Measurements from ENCODE around the gene RBMS3. TPM values are rescaled to one million over a fixed set of nuclear protein-coding genes. Genes with fewer than 3 reads are reported as not detected.

Gene RBMS3
- total RNA-seq, 2 donors from 2014 or later, result 31.7 to 45.1 TPM

- no peak overlapping the region for H3K27ac ChIP-seq
- H3K27me3 ChIP-seq (replicated peaks; ENCODE audit: insufficient read depth), result no peaks in the 10 kb centered on the region
- WGBS, result 75% methylated on average over 2 of the region's 2 CpGs
- no peak for DNase-seq (ENCODE audit: low spot score)
- no peak overlapping the region for H3K4me3 ChIP-seq
- no peaks in the 10 kb centered on the region for H3K4me1 ChIP-seq (replicated peaks)
- intact Hi-C loops (cut with DNase I), result loop anchor here (10.0 kb wide), 1 partner anchor 106 kb away; no protein-coding TSS in a partner anchor
- TF ChIP-seq CTCF (IDR thresholded peaks at IDR 0.05) (no peak), POLR2A (IDR thresholded peaks at IDR 0.05) (no peak), POLR2AphosphoS5 (IDR thresholded peaks at IDR 0.05) (no peak)
- no peaks in the 10 kb centered on the region for H3K9me3 ChIP-seq
- H3K36me3 ChIP-seq, result no peaks in the 10 kb centered on the region
Measured at GRCh38 chr3:29538610-29538958, 257.7 kb downstream of the RBMS3 start.

GRCh38 chr3:29540544-29540943 is 259.7 kb downstream of the RBMS3 start:
- intact Hi-C loops (cut with DNase I), result no loop called here
- Histone ChIP-seq H3K27me3 (replicated peaks; ENCODE audit: insufficient read depth) (no peaks in the 10 kb centered on the region), H3K36me3 (no peaks in the 10 kb centered on the region), H3K4me3 (no peak overlapping the region), H3K9me3 (no peaks in the 10 kb centered on the region), H3K4me1 (replicated peaks) (no peaks in the 10 kb centered on the region), H3K27ac (no peak overlapping the region)
- no peak for DNase-seq (ENCODE audit: low spot score)
- WGBS, result 97% methylated on average over 5 of the region's 5 CpGs
- TF ChIP-seq CTCF (IDR thresholded peaks at IDR 0.05) (no peak), POLR2AphosphoS5 (IDR thresholded peaks at IDR 0.05) (no peak), POLR2A (IDR thresholded peaks at IDR 0.05) (no peak)

GRCh38 chr3:29544701-29545363 is 264.0 kb downstream of the RBMS3 start:
- H3K27me3 ChIP-seq (replicated peaks; ENCODE audit: insufficient read depth), result no peaks in the 10 kb centered on the region
- WGBS, result 80% methylated on average over 1 of the region's 1 CpG
- H3K4me1 ChIP-seq (replicated peaks), result no peaks in the 10 kb centered on the region
- no peak overlapping the region for H3K27ac ChIP-seq
- intact Hi-C loops (cut with DNase I), result no loop called here
- H3K4me3 ChIP-seq, result no peak overlapping the region
- no peaks in the 10 kb centered on the region for H3K36me3 ChIP-seq
- TF ChIP-seq POLR2AphosphoS5 (IDR thresholded peaks at IDR 0.05), result no peak
- no peak for TF ChIP-seq POLR2A (IDR thresholded peaks at IDR 0.05)
- no peak for TF ChIP-seq CTCF (IDR thresholded peaks at IDR 0.05)
- DNase-seq (ENCODE audit: low spot score), result no peak
- H3K9me3 ChIP-seq, result no peaks in the 10 kb centered on the region

GRCh38 chr3:29545615-29546014 is 264.7 kb downstream of the RBMS3 start:
- intact Hi-C loops (cut with DNase I), result no loop called here
- no peak for TF ChIP-seq POLR2AphosphoS5 (IDR thresholded peaks at IDR 0.05)
- no peak for TF ChIP-seq CTCF (IDR thresholded peaks at IDR 0.05)
- TF ChIP-seq POLR2A (IDR thresholded peaks at IDR 0.05), result no peak
- H3K4me1 ChIP-seq (replicated peaks), result no peaks in the 10 kb centered on the region

GRCh38 chr3:29552051-29552450 is 271.2 kb downstream of the RBMS3 start:
- 19% methylated on average over 3 of the region's 3 CpGs for WGBS

More at GRCh38 chr3:29545615-29546014, 264.7 kb downstream of the RBMS3 start:
- Histone ChIP-seq H3K27me3 (replicated peaks; ENCODE audit: insufficient read depth) (no peaks in the 10 kb centered on the region), H3K27ac (no peak overlapping the region), H3K9me3 (no peaks in the 10 kb centered on the region), H3K4me3 (no peak overlapping the region), H3K36me3 (no peaks in the 10 kb centered on the region)
- DNase-seq (ENCODE audit: low spot score), result no peak

More at GRCh38 chr3:29552051-29552450, 271.2 kb downstream of the RBMS3 start:
- Histone ChIP-seq H3K9me3 (no peaks in the 10 kb centered on the region), H3K27ac (no peak overlapping the region), H3K36me3 (no peaks in the 10 kb centered on the region), H3K4me3 (no peak overlapping the region), H3K27me3 (replicated peaks; ENCODE audit: insufficient read depth) (no peaks in the 10 kb centered on the region), H3K4me1 (replicated peaks) (no peaks in the 10 kb centered on the region)
- TF ChIP-seq POLR2AphosphoS5 (IDR thresholded peaks at IDR 0.05) (peak; percentile 11), CTCF (IDR thresholded peaks at IDR 0.05) (no peak), POLR2A (IDR thresholded peaks at IDR 0.05) (no peak)
- intact Hi-C loops (cut with DNase I), result no loop called here
- DNase-seq (ENCODE audit: low spot score), result no peak
